ENCODE data around the gene CSMD2.

CSMD2 gene

DNA sequence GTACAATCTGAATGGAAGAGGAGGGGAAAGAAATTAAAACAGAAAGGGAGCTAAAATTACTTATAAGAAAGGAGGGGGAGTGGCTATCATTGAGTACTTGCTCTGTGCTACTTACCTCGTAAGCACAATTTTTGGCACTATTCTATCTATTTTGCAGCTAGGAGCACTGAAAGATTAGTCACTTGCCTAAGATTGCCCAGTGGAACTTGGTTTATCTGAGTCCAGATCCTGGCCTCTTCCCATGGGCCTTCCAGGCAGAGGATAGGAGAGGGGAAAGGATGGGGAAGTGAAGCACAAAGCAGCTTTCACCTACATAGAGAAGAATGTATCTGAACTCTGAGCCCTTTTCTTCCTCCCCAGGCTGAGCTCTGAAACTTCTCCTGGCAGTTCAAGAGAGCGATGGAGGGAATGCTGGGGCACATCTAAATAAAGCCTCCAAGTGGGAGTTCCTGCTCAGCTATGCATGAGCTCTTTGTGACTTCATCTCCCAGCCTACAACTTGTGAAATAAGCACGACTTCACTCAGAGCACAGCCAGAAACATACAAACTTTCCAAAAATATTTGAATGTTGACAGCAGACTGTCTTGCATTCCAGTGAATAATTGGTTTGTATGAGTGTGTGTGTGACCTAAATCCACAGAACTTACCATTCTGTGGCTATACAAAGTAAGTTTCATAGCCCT, 271.7 kb downstream of the CSMD2 start:
- no peak for DNase-seq

DNA sequence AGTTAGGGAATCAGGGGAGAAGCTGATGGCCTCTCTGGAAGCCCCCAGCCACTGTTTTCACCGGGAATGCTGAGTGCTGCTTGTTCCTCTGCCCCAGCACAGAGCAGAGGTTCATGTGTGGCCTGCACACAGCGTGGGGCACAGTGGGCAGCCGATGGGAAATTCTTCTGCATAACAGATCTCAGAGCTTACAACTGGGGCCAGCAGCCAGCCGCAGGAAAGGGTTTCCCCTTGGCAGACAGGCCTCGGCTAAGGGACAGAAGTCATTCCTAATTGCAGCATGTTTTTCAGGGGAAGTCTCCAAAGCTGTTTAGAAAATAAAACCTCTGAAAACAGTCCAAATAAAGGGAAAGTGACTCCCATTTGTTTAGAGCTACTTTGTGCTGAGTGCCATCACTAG, 278.5 kb downstream of the CSMD2 start:
- no peak for DNase-seq

DNA sequence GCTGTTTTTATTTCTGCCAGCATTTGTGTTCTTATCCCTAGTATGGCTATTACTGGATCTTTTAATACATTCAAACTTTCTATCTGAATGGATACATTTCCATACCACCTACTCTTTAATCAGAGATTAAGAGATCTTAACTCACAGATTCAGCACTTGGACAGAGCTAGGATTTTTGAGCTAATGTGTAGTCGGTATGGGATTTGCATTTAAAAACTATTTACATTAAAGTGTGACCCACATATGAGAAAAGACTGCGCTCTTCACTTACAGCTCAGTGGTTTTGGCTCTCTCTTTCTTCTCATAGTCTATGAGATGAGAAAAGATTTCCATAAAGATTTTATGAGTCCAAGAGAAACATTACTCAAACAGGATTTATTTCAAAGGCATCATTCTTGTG, 284.7 kb downstream of the CSMD2 start:
- no peak for DNase-seq

DNA sequence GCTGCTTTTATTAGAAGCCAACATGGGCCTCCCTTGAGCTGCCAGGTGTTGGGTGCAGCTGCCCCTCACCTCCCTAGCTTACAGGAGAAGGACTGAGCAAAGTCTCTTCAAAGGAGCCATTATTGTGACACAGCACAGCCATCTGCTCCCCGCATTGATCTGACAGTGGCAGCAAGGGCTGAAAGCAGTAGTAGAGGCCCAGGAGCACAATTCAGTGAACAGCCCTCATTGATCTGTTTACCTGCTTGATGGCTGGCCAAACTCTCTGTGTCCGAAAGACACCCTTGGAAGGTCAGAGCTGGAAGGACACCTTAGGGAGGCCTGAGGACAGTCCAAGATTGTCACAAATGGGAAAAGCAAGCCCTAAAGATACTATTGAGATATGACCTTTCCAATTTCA, 286.6 kb downstream of the CSMD2 start:
- no peak for DNase-seq

DNA sequence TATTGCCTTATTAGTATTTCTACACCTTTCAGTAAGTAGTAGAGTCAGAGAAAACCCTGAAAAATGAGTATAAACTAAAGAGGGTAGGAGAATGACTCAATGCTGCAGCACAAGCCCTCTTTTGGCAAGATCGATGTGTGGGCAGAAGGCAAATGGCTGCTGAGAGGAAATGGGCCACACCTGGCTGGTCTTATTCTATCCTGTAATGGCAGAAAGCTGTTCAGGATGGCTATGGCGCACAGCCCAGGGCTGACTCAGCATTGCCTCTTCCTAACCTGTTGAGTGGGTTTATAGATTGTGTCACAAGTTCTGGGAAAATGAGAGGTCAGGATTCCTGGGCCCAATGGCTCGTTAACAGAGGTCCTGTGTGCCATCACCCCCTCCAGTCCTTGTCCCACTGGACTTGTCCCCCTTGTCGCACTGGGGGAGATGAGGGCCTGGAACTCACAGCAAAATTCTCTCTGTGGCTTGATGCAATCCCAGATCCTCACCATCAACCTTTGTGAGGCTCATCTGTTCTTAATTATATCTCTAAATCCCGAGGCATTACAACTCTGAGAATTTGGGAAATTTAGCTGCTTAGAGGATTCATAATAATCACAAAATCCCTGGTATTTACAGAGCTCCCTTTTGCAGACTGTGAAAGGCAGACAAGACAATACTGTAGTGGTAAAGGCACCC, 287.9 kb downstream of the CSMD2 start:
- DNase-seq = no peak

DNA sequence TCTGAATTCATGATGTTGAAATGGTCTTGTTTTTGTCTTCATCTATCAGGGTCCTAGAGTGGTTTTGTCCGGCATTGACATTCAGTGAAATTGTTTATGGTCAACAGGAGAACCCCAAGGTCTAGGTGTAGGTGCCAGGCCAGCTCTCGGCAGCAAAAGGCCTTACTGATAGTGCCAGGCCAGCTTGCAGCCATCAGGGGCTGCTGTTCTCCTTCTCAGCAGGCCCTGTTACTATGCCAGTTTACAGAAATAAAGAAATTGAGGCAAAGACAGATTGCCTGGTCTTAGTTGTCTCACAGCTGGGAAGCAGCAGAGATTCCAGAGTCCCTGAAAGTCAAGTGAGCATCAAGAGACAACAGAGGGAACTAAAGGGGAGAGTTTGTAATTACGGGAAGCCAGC, 289.2 kb downstream of the CSMD2 start:
- no peak for DNase-seq

DNA sequence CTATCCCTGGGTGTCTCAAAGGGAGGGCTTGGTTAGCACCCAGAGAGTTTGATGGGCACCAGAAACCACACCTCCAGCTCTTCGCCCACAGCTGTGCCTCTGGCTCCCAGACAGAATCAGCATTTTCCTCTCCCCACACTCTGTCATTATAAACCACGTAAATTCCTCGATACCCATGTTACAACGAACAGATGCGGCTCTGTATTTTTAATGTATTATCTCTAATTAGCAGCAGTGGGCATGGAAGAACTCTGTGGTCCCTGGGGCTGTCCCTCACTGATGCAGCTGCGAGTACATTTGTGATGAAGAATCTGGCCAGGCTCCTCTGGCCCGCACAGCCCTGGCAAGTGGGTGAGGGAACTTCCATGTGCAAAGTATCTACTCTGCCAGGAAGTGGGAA, 290.4 kb downstream of the CSMD2 start:
- no peak for DNase-seq

DNA sequence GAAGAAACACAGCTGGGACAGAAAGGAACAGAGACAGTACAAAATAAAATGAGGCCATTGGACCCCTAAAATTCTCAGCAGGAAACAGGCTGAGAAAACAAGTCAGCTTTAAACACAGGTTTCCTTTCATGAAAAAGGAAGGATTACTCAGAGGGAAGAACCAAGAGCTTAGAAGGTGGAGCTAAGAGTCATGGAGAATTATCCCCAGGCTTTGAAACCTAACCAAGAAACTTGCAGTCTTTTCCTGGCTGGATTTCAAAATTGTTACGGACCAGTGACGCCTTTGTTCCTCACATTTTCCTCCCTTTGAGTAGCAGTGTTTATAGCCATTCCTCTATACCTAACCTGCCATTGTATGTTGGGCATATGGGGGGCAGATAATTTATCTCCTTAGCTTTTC, 292.3 kb downstream of the CSMD2 start:
- DNase-seq = no peak

DNA sequence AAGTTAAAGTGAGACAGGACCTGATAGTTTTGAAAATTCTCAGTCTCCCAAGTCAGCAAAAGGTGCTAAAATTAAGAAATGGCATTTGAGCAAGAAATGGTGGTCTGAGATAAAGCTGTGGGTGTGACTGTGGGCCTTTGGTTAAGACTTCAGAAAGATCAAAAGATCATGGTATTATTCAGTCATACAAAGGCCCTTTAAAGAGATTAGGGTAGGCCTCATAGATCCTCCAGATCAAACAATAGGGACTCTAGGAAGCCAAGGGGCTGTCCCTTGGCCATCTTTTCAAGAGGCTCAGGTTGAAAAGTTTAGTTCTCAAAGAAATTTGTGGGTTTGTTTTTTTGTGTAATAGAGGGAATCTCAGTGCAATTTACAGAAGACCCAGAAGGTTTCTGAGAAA, 292.8 kb downstream of the CSMD2 start:
- DNase-seq = no peak

DNA sequence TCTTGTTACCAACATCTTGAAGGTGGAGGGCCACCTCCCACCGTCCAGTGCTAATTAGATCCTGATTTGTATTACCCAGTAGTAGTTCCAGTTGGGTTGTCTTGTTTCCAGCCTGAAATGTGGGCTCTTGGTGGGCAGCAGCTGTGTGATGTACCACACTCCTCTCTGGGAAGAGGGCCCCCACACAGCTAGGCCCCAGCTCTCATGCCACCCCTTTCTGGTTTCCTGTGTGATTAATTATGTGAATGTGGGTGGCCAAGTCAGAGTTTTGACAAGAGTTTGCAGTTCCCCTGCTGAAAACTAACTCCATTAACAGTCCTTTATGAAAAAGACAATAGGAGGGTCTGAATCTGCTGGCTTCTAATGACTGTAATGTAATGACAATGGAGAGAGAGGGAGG, 297.3 kb downstream of the CSMD2 start:
- DNase-seq = no peak

DNA sequence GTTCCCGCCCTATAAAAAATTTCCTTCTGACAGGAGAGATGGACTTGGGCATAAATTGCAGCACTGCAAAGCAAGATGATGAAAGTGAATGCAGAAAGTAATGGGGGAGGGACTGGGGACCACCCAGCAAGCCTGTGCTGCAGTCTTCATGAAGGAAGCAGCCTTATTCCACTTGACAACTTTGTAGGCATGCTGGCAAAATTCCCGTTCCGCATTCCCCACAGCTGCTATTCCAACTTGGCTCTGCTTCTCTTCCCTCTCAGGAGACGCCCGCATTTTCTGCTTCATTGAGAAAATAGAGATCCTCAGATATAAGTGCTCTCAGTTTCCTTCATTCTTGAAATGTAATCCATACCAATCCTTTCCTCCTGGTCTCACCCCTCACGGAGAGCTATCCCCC, 298.7 kb downstream of the CSMD2 start:
- DNase-seq = no peak

DNA sequence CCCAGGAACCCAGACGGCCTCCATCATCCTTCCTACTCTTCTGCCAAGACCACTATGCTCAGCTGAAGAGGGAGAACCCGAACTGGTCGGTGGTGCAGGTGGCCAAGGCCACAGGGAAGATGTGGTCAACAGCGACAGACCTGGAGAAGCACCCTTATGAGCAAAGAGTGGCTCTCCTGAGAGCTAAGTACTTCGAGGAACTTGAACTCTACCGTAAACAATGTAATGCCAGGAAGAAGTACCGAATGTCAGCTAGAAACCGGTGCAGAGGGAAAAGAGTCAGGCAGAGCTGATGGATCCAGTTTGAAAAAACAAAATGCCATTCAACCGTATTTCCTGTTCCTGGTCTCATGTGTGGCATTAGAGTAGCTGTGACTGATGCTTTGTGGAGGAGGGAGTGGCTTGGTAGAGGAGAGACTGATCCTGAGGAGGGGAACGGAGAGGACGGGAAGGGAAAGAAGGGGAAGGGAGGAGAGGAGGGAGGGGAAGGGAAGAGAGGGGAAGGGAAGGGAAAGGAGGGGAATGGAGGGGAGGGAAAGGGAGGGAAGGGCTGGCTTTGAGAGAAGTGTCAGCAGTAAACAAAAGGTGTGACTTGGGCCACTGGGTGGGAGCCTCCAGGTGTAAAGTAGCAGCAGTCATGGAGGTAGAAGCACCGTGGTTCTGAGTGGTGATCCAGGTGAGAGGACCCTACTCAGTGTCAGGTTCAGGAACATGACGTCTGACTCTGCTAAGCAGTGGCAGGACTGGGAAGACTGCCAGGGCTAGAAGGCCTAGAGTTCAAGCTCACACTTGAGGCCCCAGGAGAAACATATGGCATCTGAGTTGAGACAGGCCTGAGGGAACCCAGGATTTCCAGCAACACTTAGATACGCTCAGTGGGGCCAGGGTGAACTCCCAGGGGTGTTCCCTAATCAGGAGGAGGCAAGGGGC, 300.3 kb downstream of the CSMD2 start:
- no peak for DNase-seq

DNA sequence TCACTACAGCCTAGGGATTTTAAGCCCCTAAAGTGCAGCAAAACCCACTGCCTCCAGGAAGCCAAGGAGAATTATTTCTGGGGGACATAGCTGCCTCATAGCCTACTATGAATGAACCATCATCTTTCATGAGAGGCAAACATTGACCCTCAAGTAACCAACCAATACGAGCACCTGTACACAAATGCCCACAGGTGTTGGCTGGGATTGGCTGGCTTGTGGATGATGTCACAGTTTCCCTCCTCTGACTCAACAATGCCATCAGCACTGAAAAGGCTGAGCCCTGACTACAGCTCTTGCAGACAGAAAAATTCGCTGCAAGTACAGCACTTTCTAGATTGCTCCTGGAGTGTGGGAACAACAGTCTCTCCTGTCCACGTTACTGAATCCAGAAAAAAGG, 301.3 kb downstream of the CSMD2 start, which contains the start of gene HMGB4:
HMGB4 (plus strand) TSS at position 301 of the 400 bp plus-strand sequence. CDS start 113 bp downstream, outside the sequence.
- DNase-seq = no peak

DNA sequence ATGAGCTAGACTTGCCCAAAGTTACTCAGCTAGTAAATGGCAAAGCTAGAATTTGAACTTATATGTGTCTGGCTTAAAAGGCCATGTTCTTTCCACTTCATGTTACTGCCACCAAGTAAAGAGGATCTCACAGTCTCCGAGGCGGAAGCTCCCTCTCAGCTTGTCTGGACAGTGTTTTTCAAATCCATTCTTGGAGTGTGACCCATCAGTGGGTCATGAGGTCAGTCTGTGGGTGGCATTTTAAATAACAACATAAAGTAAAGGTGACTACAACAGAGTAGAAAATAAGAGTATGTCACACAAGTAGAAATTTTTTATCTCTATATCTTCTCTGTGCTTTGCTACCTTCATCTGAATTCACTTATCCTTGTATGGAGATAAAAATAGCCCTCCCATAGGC, 304.4 kb downstream of the CSMD2 start:
- no peak for DNase-seq

DNA sequence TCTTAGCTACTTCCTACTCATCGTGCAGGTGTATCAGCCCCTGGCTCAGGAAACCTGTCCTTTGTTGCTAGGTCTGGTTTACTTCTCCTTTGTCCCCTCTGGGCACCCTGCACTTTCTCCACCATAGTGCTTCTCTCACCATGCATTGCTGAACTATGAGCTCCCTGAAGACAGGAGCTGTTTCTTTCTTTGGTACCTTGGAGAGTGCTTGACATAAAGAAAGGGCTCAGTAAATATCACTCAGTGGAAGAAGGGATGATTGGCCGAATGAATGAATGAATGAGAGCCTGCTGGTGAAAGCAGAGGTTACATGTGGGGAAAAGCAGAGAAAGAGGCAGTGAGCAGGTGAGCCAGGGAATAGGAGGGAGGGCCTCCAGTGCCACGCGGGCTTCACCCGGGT, 310.9 kb downstream of the CSMD2 start:
- DNase-seq = no peak

DNA sequence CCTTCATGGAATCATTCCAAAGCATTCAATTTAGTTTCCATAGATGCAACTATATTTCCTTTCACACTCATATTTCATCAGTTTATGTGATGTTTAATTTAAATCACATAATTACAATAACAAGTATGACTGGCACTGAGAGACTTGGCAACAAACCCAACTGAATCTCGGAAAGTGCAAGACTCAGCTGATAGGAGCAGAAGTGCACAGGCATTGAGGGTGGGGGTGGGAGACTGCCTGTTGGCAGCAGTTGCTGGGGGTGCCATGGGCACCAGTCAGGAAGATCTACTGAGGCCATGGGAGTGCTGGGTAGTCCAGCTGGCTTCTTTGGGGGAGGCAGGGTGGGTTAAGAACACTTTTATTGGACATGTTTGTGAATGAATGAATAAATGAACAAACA, 311.6 kb downstream of the CSMD2 start:
- DNase-seq = no peak

DNA sequence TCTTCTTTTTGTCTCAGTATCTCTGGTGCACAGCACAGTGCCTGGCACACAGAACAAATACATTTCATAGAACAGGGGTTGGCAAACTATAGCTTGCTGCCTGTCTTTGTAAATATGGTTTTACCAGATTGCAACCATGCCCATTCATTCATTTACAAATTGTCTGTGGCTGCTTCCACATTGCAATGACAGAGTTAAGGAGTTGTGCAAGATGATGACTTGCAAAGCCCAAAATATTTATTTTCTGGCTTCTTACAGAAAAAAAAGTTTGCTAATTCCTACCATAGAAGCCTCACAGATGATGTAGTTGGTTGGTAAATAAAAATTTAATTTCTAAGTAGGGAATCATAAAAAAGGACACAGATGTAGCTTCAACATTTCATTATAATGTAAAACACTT, 312.3 kb downstream of the CSMD2 start:
- no peak for DNase-seq

DNA sequence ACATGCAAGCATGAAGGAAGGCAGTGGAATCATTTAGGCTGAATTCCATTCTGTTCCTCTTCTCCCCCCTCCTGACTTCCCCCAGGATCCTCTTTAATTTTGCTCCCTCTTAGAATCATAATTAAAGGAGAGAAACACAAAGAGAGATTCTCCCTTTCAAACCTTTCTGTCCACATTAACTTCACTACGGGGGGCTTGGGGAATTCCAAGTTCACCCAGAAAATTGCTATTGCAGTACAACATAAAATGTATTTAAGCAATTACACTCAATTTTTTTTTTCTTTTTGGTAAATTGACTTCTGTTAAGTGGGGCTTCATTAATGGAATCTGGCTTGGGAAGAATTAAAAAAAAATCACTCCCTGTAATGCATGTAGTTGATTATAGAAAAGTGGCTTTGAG, 314.5 kb downstream of the CSMD2 start:
- no peak for DNase-seq

DNA sequence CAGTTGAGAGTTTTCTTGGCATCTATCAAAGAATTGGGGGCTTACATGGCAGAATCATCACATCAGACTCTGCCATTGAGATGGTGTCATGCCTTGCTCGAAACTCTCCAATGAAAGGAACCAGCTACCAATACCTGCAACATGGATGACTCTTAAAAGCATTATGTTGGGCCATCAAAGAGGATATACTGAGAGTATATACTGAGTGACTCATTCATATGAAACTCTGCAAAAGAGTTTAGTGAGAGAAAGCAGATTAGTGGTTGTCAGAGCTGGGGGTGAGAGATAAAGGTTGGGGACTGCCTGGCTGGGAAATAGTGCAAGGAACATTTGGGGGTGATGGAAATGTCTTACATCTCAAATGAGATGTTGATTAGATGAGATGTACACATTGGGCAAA, 315.8 kb downstream of the CSMD2 start:
- no peak for DNase-seq

DNA sequence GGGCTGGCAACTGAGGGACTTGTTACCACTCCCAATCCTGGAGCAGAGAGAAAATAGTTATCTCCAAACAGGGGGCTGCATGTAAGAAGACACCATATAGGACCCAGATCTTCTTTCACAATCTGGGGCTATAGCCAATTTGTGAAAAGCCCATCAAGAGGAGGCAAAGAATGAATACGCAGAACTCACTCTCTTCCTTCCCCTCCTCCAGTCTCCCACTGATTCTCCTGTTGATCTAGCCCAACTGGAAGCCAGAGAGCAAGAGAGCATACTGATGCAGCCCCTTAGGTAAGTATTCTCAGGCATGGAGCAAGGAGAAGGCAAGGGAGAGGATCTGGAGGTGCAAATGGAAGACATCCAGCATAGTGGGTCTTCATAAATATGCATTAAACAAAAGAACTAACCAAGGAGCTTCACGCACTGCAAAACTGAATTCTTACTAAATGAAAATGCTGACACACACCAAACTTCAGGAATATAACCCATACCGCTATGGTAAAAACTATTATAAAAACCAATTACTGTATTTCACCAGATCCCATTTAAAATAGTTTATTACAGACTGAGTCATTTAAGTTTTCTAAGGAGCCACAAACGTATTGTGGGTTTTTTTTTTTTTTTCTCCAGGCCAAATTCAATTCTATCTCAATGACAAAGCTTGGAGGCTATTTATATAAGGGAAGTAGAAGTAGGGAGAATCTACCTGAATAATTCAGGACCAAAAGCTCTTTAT, 316.7 kb downstream of the CSMD2 start:
- no peak for DNase-seq

DNA sequence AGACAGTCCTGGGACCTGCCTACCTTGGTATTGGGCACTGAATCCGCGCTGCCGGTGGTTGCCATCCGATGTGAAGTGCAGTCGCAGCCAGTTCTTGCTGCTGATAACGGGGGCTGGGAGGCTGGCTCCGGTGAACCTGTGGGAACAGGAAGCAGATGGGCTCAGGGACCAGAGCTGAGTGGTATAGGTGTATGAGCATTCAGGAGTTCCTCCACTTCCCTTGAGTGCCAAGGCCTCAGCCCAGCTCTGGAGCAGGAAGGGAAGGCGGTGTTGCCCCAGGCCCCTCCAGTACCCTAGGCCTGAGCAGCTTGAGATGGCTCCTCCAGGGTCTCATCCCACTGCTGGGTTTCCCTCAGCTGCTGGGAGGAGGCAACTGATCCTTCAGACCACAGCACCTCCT, 318.2 kb downstream of the CSMD2 start:
- DNase-seq = no peak

DNA sequence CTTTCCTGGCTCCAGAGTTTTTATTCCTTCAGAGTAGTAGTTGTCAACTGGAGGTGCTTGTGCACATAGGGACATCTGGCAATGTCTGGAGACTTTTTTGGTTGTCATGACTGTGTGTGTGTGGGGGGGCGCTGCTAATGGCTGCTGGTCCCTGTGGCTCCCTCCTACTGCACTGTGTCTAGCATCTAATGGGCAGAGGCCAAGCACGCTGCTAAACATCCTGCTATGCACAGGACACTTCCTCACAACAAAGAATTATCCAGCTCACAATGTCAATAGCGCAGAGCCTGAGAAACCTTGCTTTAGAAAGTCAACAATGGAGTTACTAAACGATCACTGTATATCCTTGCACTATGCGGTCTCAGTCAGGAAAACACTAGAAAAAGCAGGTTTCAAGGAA, 320.9 kb downstream of the CSMD2 start:
- DNase-seq = no peak

DNA sequence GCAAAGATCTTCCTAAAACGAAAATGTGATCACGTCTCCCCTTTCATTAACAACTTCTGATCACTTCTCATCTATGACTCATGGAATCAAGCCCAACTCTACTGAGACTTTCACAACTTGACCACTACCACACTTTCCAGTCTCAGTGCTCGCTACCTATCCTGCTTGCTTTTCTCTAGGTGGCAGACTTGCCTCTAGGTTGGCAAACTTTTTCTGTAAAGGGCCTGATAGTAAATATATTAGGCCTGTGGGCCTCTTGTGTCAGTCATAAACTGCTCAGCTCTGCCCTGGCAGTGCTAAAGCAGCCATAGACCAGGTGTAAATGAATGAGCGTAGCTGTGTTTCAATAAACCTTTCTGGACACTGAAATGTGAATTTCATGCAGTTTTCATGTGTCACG, 322.7 kb downstream of the CSMD2 start:
- no peak for DNase-seq
